ENCODE data around the gene RHOB.

- no peak for TF ChIP-seq EZH2 (IDR thresholded peaks at IDR 0.05)
- TF ChIP-seq POLR2AphosphoS5 (IDR thresholded peaks at IDR 0.05; ENCODE audit: borderline replicate concordance, low read depth, low read length) = no peak
- TF ChIP-seq FOXP2 (optimal IDR thresholded peaks at IDR 0.05; ENCODE audit: control extremely low read depth, extremely low read length, insufficient read depth) = no peak
These were observed 35.4 kb upstream of the RHOB start for GRCh38 chr2:20411361-20411894.

Measured in SK-N-MC (cell line).